Caco-2 (cell line): ENCODE measurements around the gene CWH43. TPM values are rescaled to one million over a fixed set of nuclear protein-coding genes. Genes with fewer than 3 reads are reported as not detected.

Experiments used
- BruUV-seq: library from RNA; stranded (reverse); fragments of 400-500 nt; replicated peaks from 2 replicates; lab custom pipeline; 2021; lab: Mats Ljungman, UMichigan
- CTCF ChIA-PET: fragments of 300-600 bp; sonication (Branson Sonifier 250); formaldehyde crosslinking; loops from one replicate; lab custom pipeline; 2022; ENCODE audit warnings: antibody characterized with exemption; lab: Charles Lee
- POLR2A ChIA-PET: fragments of 300-600 bp; sonication (Branson Sonifier 250); formaldehyde crosslinking; loops from one replicate; lab custom pipeline; 2022; ENCODE audit warnings: antibody characterized with exemption; lab: Charles Lee
- DNase-seq, 2 experiments: peaks; one replicate each; pipeline versions ENCODE4 v3.0.0 to v3.0.0-alpha.2; 2020 to 2022
- H3K27me3 ChIP-seq: replicated peaks from 2 replicates; pipeline ENCODE4 v1.6.0; 2011; ENCODE audit warnings: low read length; ENCODE audit not compliant: control insufficient read depth, insufficient read depth
- H3K36me3 ChIP-seq: 2 replicates; pipeline ENCODE4 v1.5.1; 2011; ENCODE audit warnings: low read length; ENCODE audit not compliant: control insufficient read depth, insufficient read depth
- H3K4me1 ChIP-seq: fragments of 250-450 bp; sonication (Bioruptor Pico); 2 replicates; pipeline ENCODE4 v1.5.1; 2020; ENCODE audit warnings: mild to moderate bottlenecking
- H3K4me3 ChIP-seq: 2 replicates; pipeline ENCODE4 v1.5.1; 2011; ENCODE audit warnings: low read depth, mild to moderate bottlenecking, control low read depth, low read length
- H3K9me3 ChIP-seq: fragments of 250-450 bp; sonication (Bioruptor Pico); 2 replicates; pipeline ENCODE4 v1.5.1; 2020; ENCODE audit warnings: mild to moderate bottlenecking, moderate library complexity
- H3K27ac Mint-ChIP-seq: one replicate; pipeline ENCODE4 v1.8.0; 2022; ENCODE audit warnings: mixed read lengths; ENCODE audit not compliant: unreplicated experiment
- H3K27me3 Mint-ChIP-seq: one replicate; pipeline ENCODE4 v1.8.0; 2022; ENCODE audit warnings: mixed read lengths; ENCODE audit not compliant: insufficient read depth, unreplicated experiment
- H3K36me3 Mint-ChIP-seq: one replicate; pipeline ENCODE4 v1.8.0; 2022; ENCODE audit warnings: mild to moderate bottlenecking, mixed read lengths; ENCODE audit not compliant: insufficient read depth, unreplicated experiment
- H3K4me1 Mint-ChIP-seq: one replicate; pipeline ENCODE4 v1.8.0; 2022; ENCODE audit warnings: low read depth, mixed read lengths; ENCODE audit not compliant: unreplicated experiment
- H3K4me3 Mint-ChIP-seq: one replicate; pipeline ENCODE4 v1.8.0; 2022; ENCODE audit warnings: mild to moderate bottlenecking, moderate library complexity, mixed read lengths; ENCODE audit not compliant: unreplicated experiment
- H3K9me3 Mint-ChIP-seq: one replicate; pipeline ENCODE4 v1.8.0; 2022; ENCODE audit warnings: mixed read lengths; ENCODE audit not compliant: unreplicated experiment
- CTCF ChIP-seq, 2 experiments: fragments of 200-600 bp in 1 of 2; IDR thresholded peaks; 1 replicate in 1 of 2; 2 replicates in 1 of 2; pipeline versions ENCODE4 v1.5.1 to v1.8.0; 2011 to 2022; ENCODE audit warnings: antibody characterized with exemption in 1 of 2, control low read depth in 1 of 2, inconsistent platforms in 1 of 2, low read depth in 1 of 2, low read length in 1 of 2, mild to moderate bottlenecking in 1 of 2, moderate library complexity in 1 of 2; ENCODE audit not compliant: insufficient read depth in 1 of 2, severe bottlenecking in 1 of 2, unreplicated experiment in 1 of 2
- intact Hi-C: fragments of 100-400 bp; cut with micrococcal nuclease; formaldehyde crosslinking; loops from one replicate; pipeline ENCODE4 v1.10.0; 2022; ENCODE audit not compliant: unreplicated experiment
- total RNA-seq: library from RNA; stranded (reverse); gene quantifications from 2 replicates; pipeline ENCODE4 v1.2.3, GENCODE V29; 2022

Gene CWH43
- total RNA-seq, 1 experiment from 2014 or later: not detected

- CTCF ChIA-PET: no interaction called here
- H3K4me1 Mint-ChIP-seq: no peaks in the 10 kb centered on the region
- BruUV-seq: no TSS peak
Measured at GRCh38 chr4:48985602-48985975, 486 bp upstream of the CWH43 start.

GRCh38 chr4:48986654-48987164 lies 634 bp downstream of the CWH43 start:
- BruUV-seq: no TSS peak
- Histone ChIP-seq H3K36me3 (no peaks in the 10 kb centered on the region), H3K27me3 (no peaks in the 10 kb centered on the region), H3K4me1 (no peaks in the 10 kb centered on the region), H3K4me3 (no peak overlapping the region), H3K9me3 (no peaks in the 10 kb centered on the region)
- Mint-ChIP-seq H3K9me3 (no peaks in the 10 kb centered on the region), H3K4me3 (no peak overlapping the region), H3K27ac (no peak overlapping the region), H3K36me3 (no peaks in the 10 kb centered on the region), H3K27me3 (no peaks in the 10 kb centered on the region), H3K4me1 (no peaks in the 10 kb centered on the region)
- CTCF ChIA-PET: no interaction called here
- POLR2A ChIA-PET: no interaction called here
- no peak for TF ChIP-seq CTCF (IDR thresholded peaks at IDR 0.05; ENCODE audit: insufficient read depth in 1 of 2, low read depth in 1 of 2, low read length in 1 of 2, severe bottlenecking in 1 of 2, unreplicated experiment in 1 of 2)
- intact Hi-C loops: no loop called here
- no peak for DNase-seq

More at GRCh38 chr4:48985602-48985975, 486 bp upstream of the CWH43 start:
- intact Hi-C loops: no loop called here
- TF ChIP-seq CTCF (IDR thresholded peaks at IDR 0.05; ENCODE audit: insufficient read depth in 1 of 2, low read depth in 1 of 2, low read length in 1 of 2, severe bottlenecking in 1 of 2, unreplicated experiment in 1 of 2): no peak
- no peaks in the 10 kb centered on the region for H3K27me3 ChIP-seq
- DNase-seq: no peak
- no peaks in the 10 kb centered on the region for H3K9me3 ChIP-seq
- no peak overlapping the region for H3K4me3 Mint-ChIP-seq
- no peaks in the 10 kb centered on the region for H3K36me3 Mint-ChIP-seq
- H3K27ac Mint-ChIP-seq: no peak overlapping the region
- POLR2A ChIA-PET: no interaction called here
- no peak overlapping the region for H3K4me3 ChIP-seq
- H3K9me3 Mint-ChIP-seq: no peaks in the 10 kb centered on the region
- H3K27me3 Mint-ChIP-seq: no peaks in the 10 kb centered on the region
- no peaks in the 10 kb centered on the region for H3K4me1 ChIP-seq
- no peaks in the 10 kb centered on the region for H3K36me3 ChIP-seq

GRCh38 chr4:48989461-48990203 lies 3.6 kb downstream of the CWH43 start:
- H3K4me3 Mint-ChIP-seq: no peak overlapping the region
- no peak for DNase-seq
- Histone ChIP-seq H3K9me3 (no peaks in the 10 kb centered on the region), H3K27me3 (no peaks in the 10 kb centered on the region), H3K36me3 (no peaks in the 10 kb centered on the region), H3K4me3 (no peak overlapping the region), H3K4me1 (no peaks in the 10 kb centered on the region)
- TF ChIP-seq CTCF (IDR thresholded peaks at IDR 0.05; ENCODE audit: insufficient read depth in 1 of 2, low read depth in 1 of 2, low read length in 1 of 2, severe bottlenecking in 1 of 2, unreplicated experiment in 1 of 2): no peak
- H3K27me3 Mint-ChIP-seq: peaks cover 5% of the 10 kb centered on the region
- no peak overlapping the region for H3K27ac Mint-ChIP-seq
- H3K9me3 Mint-ChIP-seq: no peaks in the 10 kb centered on the region
- no peaks in the 10 kb centered on the region for H3K36me3 Mint-ChIP-seq
- no peaks in the 10 kb centered on the region for H3K4me1 Mint-ChIP-seq
- BruUV-seq: no TSS peak
- ChIA-PET POLR2A (no interaction called here), CTCF (interaction anchor here (0.6 kb wide), 1 partner anchor 16 kb away, joined by 3 read pairs; no protein-coding TSS in a partner anchor)
- intact Hi-C loops: no loop called here
